GM04504 (cell line): ENCODE measurements around the gene SHMT1.

ENCODE experiments used
- DNase-seq: peaks from one replicate; pipeline ENCODE4 v3.0.0-alpha.2; 2012; ENCODE audit warnings: low read depth

The SHMT1 gene

GRCh38 chr17:18281788-18282187 is 81.6 kb downstream of the SHMT1 start:
- DNase-seq, result no peak

GRCh38 chr17:18280766-18281371 is 82.5 kb downstream of the SHMT1 start:
- no peak for DNase-seq

- DNase-seq, result no peak
These were observed 83.1 kb downstream of the SHMT1 start for GRCh38 chr17:18280249-18280648.

- no peak for DNase-seq
These were observed 84.5 kb downstream of the SHMT1 start for GRCh38 chr17:18278867-18279266.
